Right atrium auricular region (tissue), 2 donors: ENCODE data around the gene DPAGT1. TPM values are rescaled to one million over a fixed set of nuclear protein-coding genes. Genes with fewer than 3 reads are reported as not detected.
A peak's percentile ranks its signal among the peaks of the same experiment; 100 is the strongest.

Experiments used
- DNase-seq: peaks from one replicate; pipeline ENCODE4 v3.0.0-alpha.2; 2019; ENCODE audit warnings: low spot score
- H3K27ac ChIP-seq, 2 donors: fragments of 200-600 bp; sonication (generic); 1 replicate in 1 of 2; 2 replicates in 1 of 2; pipeline ENCODE4 v1.5.1; 2016 to 2019
- H3K27me3 ChIP-seq, 2 donors: fragments of 200-600 bp; sonication (generic); one replicate each; pipeline versions ENCODE4 v1.5.1 to v1.6.0; 2017 to 2019
- H3K36me3 ChIP-seq: fragments of 200-600 bp; sonication (generic); one replicate; pipeline ENCODE4 v1.5.1; 2016
- H3K4me1 ChIP-seq, 2 donors: fragments of 200-600 bp; sonication (generic); one replicate each; pipeline versions ENCODE4 v1.5.1 to v1.6.0; 2017 to 2019
- H3K4me3 ChIP-seq, 2 donors: fragments of 200-600 bp; sonication (generic); 1 replicate in 1 of 2; 2 replicates in 1 of 2; pipeline ENCODE4 v1.5.1; 2017 to 2019; ENCODE audit warnings: mild to moderate bottlenecking in 1 of 2, moderate library complexity in 1 of 2
- H3K9me3 ChIP-seq, 2 donors: fragments of 200-600 bp; sonication (generic); one replicate each; pipeline ENCODE4 v1.5.1; 2019
- total RNA-seq, 2 donors: library from RNA; depleted of rRNA; stranded (reverse); fragments of >200 nt; gene quantifications; one replicate each; pipeline ENCODE4 v1.1.0, GENCODE V29; 2016
- TF ChIP-seq, protein P1 (sequence below), 2 donors: fragments of 200-600 bp; sonication (generic); IDR thresholded peaks; one replicate each; pipeline ENCODE4 v1.5.1; 2019; ENCODE audit warnings: antibody characterized with exemption in 2 of 2

DPAGT1 gene
- total RNA-seq, 2 donors from 2014 or later = 15.8 to 18.6 TPM

DNA sequence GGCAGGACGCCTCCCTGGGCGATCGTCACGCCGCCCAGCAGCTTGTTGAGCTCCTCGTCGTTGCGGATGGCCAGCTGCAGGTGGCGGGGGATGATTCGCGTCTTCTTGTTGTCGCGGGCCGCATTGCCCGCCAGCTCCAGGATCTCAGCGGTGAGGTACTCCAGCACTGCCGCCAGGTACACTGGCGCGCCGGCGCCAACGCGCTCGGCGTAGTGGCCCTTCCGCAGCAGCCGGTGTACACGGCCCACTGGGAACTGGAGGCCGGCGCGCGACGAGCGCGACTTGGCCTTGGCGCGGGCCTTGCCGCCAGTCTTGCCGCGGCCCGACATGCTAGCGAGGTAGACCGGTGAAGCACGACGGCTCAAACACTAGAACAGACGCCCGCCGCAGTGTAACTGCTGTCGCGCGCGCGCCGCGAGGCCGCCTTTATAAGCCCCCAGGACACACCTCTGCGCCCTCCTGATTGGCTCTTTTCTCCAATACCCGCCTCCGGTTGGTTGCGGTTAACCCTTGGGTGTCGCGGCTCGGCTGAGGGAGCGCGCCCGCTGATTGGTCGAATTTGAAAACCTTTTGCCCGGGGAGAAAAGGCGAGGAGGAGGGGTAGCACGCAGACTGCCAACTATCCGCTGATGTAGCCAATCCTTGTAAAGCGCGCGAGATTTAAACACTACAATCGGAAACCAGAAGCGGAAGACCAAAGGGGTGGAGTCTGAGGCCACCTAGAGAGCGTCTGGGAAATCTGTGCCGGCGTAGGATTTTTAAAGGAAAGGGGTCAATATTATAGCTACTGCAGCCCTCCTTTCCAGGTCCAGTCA lies 6.4 kb downstream of the DPAGT1 start:
- peak overlapping the region; percentile 90 to 94 for H3K27ac ChIP-seq
- TF ChIP-seq, protein P1, sequence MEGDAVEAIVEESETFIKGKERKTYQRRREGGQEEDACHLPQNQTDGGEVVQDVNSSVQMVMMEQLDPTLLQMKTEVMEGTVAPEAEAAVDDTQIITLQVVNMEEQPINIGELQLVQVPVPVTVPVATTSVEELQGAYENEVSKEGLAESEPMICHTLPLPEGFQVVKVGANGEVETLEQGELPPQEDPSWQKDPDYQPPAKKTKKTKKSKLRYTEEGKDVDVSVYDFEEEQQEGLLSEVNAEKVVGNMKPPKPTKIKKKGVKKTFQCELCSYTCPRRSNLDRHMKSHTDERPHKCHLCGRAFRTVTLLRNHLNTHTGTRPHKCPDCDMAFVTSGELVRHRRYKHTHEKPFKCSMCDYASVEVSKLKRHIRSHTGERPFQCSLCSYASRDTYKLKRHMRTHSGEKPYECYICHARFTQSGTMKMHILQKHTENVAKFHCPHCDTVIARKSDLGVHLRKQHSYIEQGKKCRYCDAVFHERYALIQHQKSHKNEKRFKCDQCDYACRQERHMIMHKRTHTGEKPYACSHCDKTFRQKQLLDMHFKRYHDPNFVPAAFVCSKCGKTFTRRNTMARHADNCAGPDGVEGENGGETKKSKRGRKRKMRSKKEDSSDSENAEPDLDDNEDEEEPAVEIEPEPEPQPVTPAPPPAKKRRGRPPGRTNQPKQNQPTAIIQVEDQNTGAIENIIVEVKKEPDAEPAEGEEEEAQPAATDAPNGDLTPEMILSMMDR (IDR thresholded peaks at IDR 0.05) = peak in 1 of 2 donors; percentile 8
- peak overlapping the region; percentile 70 to 76 for H3K4me3 ChIP-seq
- peaks cover 23% of the 10 kb centered on the region for H3K36me3 ChIP-seq
- H3K4me1 ChIP-seq = peaks cover 0 to 31% of the 10 kb centered on the region in 2 donors
- no peaks in the 10 kb centered on the region for H3K27me3 ChIP-seq
- peak; percentile 100 for DNase-seq
- no peaks in the 10 kb centered on the region for H3K9me3 ChIP-seq

DNA sequence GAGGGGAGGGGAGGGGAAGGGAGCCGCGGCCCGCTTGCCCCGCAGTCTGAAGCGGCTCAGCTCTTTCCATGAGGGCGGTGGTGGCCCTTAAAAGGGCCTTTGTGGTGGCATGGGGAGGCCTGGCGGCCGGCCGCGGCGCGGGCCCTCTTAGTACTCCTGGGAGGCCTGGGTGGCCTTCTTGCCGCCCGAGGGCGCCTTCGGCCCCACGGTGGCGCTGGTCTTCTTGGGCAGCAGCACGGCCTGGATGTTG lies 6.9 kb downstream of the DPAGT1 start:
- TF ChIP-seq, protein P1 (IDR thresholded peaks at IDR 0.05) = peak; percentile 60 to 89
- peaks cover 23% of the 10 kb centered on the region for H3K36me3 ChIP-seq

DNA sequence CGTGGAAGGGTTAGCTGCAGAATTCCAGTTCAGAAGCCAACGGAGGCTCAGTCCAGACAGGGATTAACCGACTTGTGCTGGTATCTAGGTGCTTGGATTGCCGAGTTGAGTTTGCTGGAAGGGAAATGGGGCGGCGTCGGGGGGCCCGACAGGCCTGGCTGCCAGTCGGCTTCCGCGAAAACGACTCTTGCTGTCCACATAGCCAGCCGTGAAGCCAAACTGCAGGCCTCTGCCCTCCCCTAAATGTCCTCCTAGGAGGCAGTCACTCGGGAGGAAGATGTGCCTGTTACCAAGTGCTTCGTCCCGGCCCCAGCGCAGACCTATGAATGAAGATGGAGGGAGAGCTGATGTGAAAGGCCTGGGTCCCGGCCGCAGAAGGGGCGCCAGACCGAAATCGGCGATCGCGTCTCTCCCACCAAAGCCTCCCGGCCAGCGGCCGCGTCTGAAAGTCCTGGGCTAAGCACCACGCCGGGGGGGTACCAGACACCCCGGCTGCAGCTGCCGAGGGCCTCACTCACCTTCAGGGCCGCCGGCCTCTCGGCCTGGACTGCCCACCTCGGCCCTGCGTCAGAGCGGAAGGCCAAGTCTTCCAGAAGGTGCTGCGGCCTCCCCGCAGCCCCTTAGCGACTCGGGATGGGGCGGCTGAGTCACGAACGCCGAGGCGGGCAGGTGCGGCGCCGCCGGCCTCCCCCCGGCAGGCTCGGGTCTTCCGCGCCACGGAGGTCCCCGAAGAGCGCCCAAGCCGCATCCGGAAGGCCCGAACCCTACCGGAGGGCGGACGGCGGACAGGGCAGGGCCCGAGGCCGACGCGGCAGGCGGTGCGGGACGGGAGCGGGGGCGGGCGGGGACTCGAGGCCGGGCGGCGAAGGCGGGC lies 7.5 kb downstream of the DPAGT1 start:
- H3K36me3 ChIP-seq = peaks cover 23% of the 10 kb centered on the region

More for the DNA sequence above, 6.9 kb downstream of the DPAGT1 start:
- peak overlapping the region; percentile 90 to 94 for H3K27ac ChIP-seq
- no peaks in the 10 kb centered on the region for H3K9me3 ChIP-seq
- no peaks in the 10 kb centered on the region for H3K27me3 ChIP-seq
- H3K4me1 ChIP-seq = peaks cover 0 to 26% of the 10 kb centered on the region in 2 donors
- peak overlapping the region; percentile 70 to 76 for H3K4me3 ChIP-seq
- peak; percentile 83 for DNase-seq

DNA sequence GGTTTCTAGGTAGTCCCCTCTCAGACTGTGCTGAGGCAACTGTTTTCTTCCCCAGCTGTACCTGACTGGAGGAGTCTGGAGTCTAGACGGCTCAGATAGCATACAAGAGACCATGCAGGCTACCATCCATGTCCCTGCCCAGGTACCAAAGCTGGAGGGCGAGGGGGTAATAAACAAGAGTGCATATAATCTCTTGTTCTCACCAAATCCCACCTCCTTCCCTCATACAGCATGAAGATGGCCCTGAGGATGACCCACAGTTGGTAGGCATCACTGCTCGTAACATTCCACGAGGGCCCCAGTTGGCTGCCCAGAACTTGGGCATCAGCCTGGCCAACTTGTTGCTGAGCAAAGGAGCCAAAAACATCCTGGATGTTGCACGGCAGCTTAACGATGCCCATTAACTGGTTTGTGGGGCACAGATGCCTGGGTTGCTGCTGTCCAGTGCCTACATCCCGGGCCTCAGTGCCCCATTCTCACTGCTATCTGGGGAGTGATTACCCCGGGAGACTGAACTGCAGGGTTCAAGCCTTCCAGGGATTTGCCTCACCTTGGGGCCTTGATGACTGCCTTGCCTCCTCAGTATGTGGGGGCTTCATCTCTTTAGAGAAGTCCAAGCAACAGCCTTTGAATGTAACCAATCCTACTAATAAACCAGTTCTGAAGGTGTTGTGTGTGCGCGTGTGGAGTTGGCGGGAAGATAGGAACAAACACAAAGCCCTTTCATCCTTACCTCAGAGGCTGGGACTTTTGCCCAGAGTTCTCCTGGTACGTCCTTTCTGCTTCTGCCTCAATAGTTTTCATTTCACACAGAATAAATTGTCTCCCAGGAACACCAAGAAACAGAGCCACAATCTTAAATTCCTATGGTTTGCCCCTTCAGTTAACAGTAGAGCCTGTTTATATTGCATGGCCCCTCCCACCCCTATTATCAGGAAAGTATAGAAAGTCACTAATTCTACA lies 8.5 kb downstream of the DPAGT1 start:
- H3K27ac ChIP-seq = peak overlapping the region in 1 of 2 donors; percentile 94
- peaks cover 0 to 26% of the 10 kb centered on the region in 2 donors for H3K4me1 ChIP-seq
- DNase-seq = no peak
- H3K9me3 ChIP-seq = no peaks in the 10 kb centered on the region
- H3K36me3 ChIP-seq = peaks cover 23% of the 10 kb centered on the region
- TF ChIP-seq, protein P1 (IDR thresholded peaks at IDR 0.05) = no peak
- H3K27me3 ChIP-seq = no peaks in the 10 kb centered on the region
- H3K4me3 ChIP-seq = peak overlapping the region; percentile 70 to 76

More for the DNA sequence above, 7.5 kb downstream of the DPAGT1 start:
- peaks cover 0 to 26% of the 10 kb centered on the region in 2 donors for H3K4me1 ChIP-seq
- TF ChIP-seq, protein P1 (IDR thresholded peaks at IDR 0.05) = no peak
- no peaks in the 10 kb centered on the region for H3K27me3 ChIP-seq
- H3K4me3 ChIP-seq = peak overlapping the region; percentile 70 to 76
- no peak for DNase-seq
- H3K9me3 ChIP-seq = no peaks in the 10 kb centered on the region
- peak overlapping the region; percentile 90 to 94 for H3K27ac ChIP-seq
